Measurements from ENCODE around the gene RTP5.

Gene RTP5

DNA sequence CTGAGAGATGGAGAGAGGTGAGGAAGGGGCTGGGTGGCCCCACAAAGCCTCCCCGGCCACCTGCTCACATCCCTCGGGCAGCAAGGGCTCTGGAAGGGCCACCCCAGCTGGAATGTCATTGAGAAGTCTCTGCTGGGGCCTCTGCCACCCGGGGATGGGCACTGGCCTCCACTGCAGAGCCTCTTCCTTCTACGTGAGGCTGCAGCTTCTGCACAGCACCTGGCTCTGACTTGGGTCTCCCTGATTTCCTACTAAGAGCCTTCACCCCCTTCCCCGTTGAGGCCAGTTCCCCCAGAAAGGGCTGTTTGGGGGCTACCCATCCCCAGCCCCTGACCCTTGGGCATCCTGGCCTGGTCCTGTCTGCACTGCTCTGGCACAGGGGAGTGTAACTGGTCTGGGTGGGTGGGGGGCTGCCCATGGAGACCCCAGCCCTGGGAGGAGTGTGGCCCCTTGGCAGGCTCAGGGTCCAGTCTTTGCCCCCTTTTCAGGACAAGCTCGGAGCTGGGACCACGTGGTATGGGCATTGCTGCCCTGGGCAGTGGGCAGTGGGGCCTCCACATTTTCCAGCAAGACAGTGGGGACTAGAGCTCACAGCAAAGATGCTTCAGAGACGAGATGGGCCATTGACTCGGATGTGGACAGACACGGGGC lies 16.4 kb upstream of the RTP5 start:
- Histone ChIP-seq H3F3A (ENCODE audit: insufficient read depth) (no peaks in the 10 kb centered on the region), H3K36me3 (ENCODE audit: low read length) (no peaks in the 10 kb centered on the region), H3K27ac (ENCODE audit: low read depth, low read length) (no peak overlapping the region), H3K9ac (ENCODE audit: low read length) (no peak overlapping the region), H3K27me3 (ENCODE audit: low read length) (no peaks in the 10 kb centered on the region), H2AFZ (ENCODE audit: low read depth, low read length, severe bottlenecking) (no peak overlapping the region), H4K20me1 (ENCODE audit: low read depth, low read length) (no peaks in the 10 kb centered on the region), H3K4me3 (ENCODE audit: insufficient read depth, low read length, poor library complexity, severe bottlenecking) (no peak overlapping the region), H3K79me2 (ENCODE audit: insufficient read depth, low read length) (no peaks in the 10 kb centered on the region), H3K9me2 (replicated peaks; ENCODE audit: insufficient read depth, low read length) (no peaks in the 10 kb centered on the region), H3K4me2 (ENCODE audit: low read depth, low read length, poor library complexity, severe bottlenecking) (no peak overlapping the region), H3K9me3 (ENCODE audit: insufficient read depth, low read length) (no peaks in the 10 kb centered on the region)
- no peak for TF ChIP-seq EZH2phosphoT487 (conservative IDR thresholded peaks at IDR 0.05; ENCODE audit: low read length)
- TF ChIP-seq, protein P1, sequence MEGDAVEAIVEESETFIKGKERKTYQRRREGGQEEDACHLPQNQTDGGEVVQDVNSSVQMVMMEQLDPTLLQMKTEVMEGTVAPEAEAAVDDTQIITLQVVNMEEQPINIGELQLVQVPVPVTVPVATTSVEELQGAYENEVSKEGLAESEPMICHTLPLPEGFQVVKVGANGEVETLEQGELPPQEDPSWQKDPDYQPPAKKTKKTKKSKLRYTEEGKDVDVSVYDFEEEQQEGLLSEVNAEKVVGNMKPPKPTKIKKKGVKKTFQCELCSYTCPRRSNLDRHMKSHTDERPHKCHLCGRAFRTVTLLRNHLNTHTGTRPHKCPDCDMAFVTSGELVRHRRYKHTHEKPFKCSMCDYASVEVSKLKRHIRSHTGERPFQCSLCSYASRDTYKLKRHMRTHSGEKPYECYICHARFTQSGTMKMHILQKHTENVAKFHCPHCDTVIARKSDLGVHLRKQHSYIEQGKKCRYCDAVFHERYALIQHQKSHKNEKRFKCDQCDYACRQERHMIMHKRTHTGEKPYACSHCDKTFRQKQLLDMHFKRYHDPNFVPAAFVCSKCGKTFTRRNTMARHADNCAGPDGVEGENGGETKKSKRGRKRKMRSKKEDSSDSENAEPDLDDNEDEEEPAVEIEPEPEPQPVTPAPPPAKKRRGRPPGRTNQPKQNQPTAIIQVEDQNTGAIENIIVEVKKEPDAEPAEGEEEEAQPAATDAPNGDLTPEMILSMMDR (IDR thresholded peaks at IDR 0.05; ENCODE audit: insufficient read depth, low read length, poor library complexity, severe bottlenecking) = no peak

- Histone ChIP-seq H3K27me3 (ENCODE audit: low read length) (no peaks in the 10 kb centered on the region), H3K9ac (ENCODE audit: low read length) (no peak overlapping the region), H3F3A (ENCODE audit: insufficient read depth) (no peaks in the 10 kb centered on the region), H3K79me2 (ENCODE audit: insufficient read depth, low read length) (no peaks in the 10 kb centered on the region), H3K4me3 (ENCODE audit: insufficient read depth, low read length, poor library complexity, severe bottlenecking) (no peak overlapping the region), H3K9me3 (ENCODE audit: insufficient read depth, low read length) (no peaks in the 10 kb centered on the region), H4K20me1 (ENCODE audit: low read depth, low read length) (no peaks in the 10 kb centered on the region), H3K27ac (ENCODE audit: low read depth, low read length) (no peak overlapping the region), H3K4me2 (ENCODE audit: low read depth, low read length, poor library complexity, severe bottlenecking) (no peak overlapping the region), H3K9me2 (replicated peaks; ENCODE audit: insufficient read depth, low read length) (no peaks in the 10 kb centered on the region), H3K36me3 (ENCODE audit: low read length) (no peaks in the 10 kb centered on the region), H2AFZ (ENCODE audit: low read depth, low read length, severe bottlenecking) (no peak overlapping the region)
- TF ChIP-seq, protein P1 (IDR thresholded peaks at IDR 0.05; ENCODE audit: insufficient read depth, low read length, poor library complexity, severe bottlenecking) = no peak
- TF ChIP-seq EZH2phosphoT487 (conservative IDR thresholded peaks at IDR 0.05; ENCODE audit: low read length) = no peak
Observed at GRCh38 chr2:241853651-241854341, 15.7 kb upstream of the RTP5 start.

GRCh38 chr2:241854342-241855244 lies 14.9 kb upstream of the RTP5 start:
- no peak overlapping the region for H3K27ac ChIP-seq (ENCODE audit: low read depth, low read length)
- no peaks in the 10 kb centered on the region for H3F3A ChIP-seq (ENCODE audit: insufficient read depth)
- no peaks in the 10 kb centered on the region for H4K20me1 ChIP-seq (ENCODE audit: low read depth, low read length)
- no peaks in the 10 kb centered on the region for H3K27me3 ChIP-seq (ENCODE audit: low read length)
- H3K9me3 ChIP-seq (ENCODE audit: insufficient read depth, low read length) = no peaks in the 10 kb centered on the region
- no peak overlapping the region for H3K9ac ChIP-seq (ENCODE audit: low read length)
- no peak overlapping the region for H3K4me2 ChIP-seq (ENCODE audit: low read depth, low read length, poor library complexity, severe bottlenecking)
- no peaks in the 10 kb centered on the region for H3K36me3 ChIP-seq (ENCODE audit: low read length)
- H2AFZ ChIP-seq (ENCODE audit: low read depth, low read length, severe bottlenecking) = no peak overlapping the region
- no peak overlapping the region for H3K4me3 ChIP-seq (ENCODE audit: insufficient read depth, low read length, poor library complexity, severe bottlenecking)
- H3K79me2 ChIP-seq (ENCODE audit: insufficient read depth, low read length) = no peaks in the 10 kb centered on the region
- no peaks in the 10 kb centered on the region for H3K9me2 ChIP-seq (replicated peaks; ENCODE audit: insufficient read depth, low read length)
- TF ChIP-seq, protein P1 (IDR thresholded peaks at IDR 0.05; ENCODE audit: insufficient read depth, low read length, poor library complexity, severe bottlenecking) = no peak
- TF ChIP-seq EZH2phosphoT487 (conservative IDR thresholded peaks at IDR 0.05; ENCODE audit: low read length) = no peak
